Measurements from ENCODE around the gene C19orf81.

The C19orf81 gene

GRCh38 chr19:50661023-50661422 lies 11.8 kb downstream of the C19orf81 start:
- Histone ChIP-seq H3K9me3 (ENCODE audit: low read length) (peaks cover 5% of the 10 kb centered on the region; the same call in 1 of the 2 replicates), H3K27me3 (ENCODE audit: insufficient read depth, low read length) (0 out of 2 replicates have a peak, but pooled peaks cover 3% of the 10 kb centered on the region), H3K9me2 (ENCODE audit: low read depth, low read length) (no peaks in the 10 kb centered on the region), H3K27ac (ENCODE audit: low read depth, low read length, poor library complexity, severe bottlenecking) (no peak overlapping the region), H3F3A (ENCODE audit: insufficient read depth, low read length) (no peaks in the 10 kb centered on the region), H3K9ac (ENCODE audit: low read length) (no peak overlapping the region), H3K4me2 (ENCODE audit: low read length) (no peak overlapping the region), H3K36me3 (ENCODE audit: insufficient read depth, low read length) (no peaks in the 10 kb centered on the region; the same call in 1 of the 2 replicates), H3K4me3 (ENCODE audit: low read depth, low read length, poor library complexity, severe bottlenecking) (no peak overlapping the region), H3K4me1 (ENCODE audit: insufficient read depth, low read length, severe bottlenecking) (no peaks in the 10 kb centered on the region), H2AFZ (ENCODE audit: low read length) (no peak overlapping the region), H4K20me1 (ENCODE audit: insufficient read depth, low read length) (no peaks in the 10 kb centered on the region), H3K79me2 (ENCODE audit: insufficient read depth, low read length) (no peaks in the 10 kb centered on the region)
- no peak for TF ChIP-seq EZH2 (IDR thresholded peaks at IDR 0.05; ENCODE audit: borderline replicate concordance, low read length)
- no peak for TF ChIP-seq CTCF (IDR thresholded peaks at IDR 0.05; ENCODE audit: low read length)

GRCh38 chr19:50661766-50662650 lies 12.8 kb downstream of the C19orf81 start:
- no peak for TF ChIP-seq EZH2 (IDR thresholded peaks at IDR 0.05; ENCODE audit: borderline replicate concordance, low read length)
- Histone ChIP-seq H2AFZ (ENCODE audit: low read length) (no peak overlapping the region), H3K27me3 (ENCODE audit: insufficient read depth, low read length) (0 out of 2 replicates have a peak, but pooled peaks cover under 1% of the 10 kb centered on the region), H3K4me2 (ENCODE audit: low read length) (no peak overlapping the region), H3K27ac (ENCODE audit: low read depth, low read length, poor library complexity, severe bottlenecking) (no peak overlapping the region), H3K9ac (ENCODE audit: low read length) (no peak overlapping the region), H3K36me3 (ENCODE audit: insufficient read depth, low read length) (no peaks in the 10 kb centered on the region; the same call in 1 of the 2 replicates), H3K9me3 (ENCODE audit: low read length) (peaks cover 5% of the 10 kb centered on the region; the same call in 1 of the 2 replicates), H3K9me2 (ENCODE audit: low read depth, low read length) (no peaks in the 10 kb centered on the region), H4K20me1 (ENCODE audit: insufficient read depth, low read length) (no peaks in the 10 kb centered on the region), H3K79me2 (ENCODE audit: insufficient read depth, low read length) (no peaks in the 10 kb centered on the region), H3F3A (ENCODE audit: insufficient read depth, low read length) (no peaks in the 10 kb centered on the region), H3K4me1 (ENCODE audit: insufficient read depth, low read length, severe bottlenecking) (no peaks in the 10 kb centered on the region), H3K4me3 (ENCODE audit: low read depth, low read length, poor library complexity, severe bottlenecking) (no peak overlapping the region)

- no peak overlapping the region for H3K4me3 ChIP-seq (ENCODE audit: low read depth, low read length, poor library complexity, severe bottlenecking)
- no peaks in the 10 kb centered on the region for H3K79me2 ChIP-seq (ENCODE audit: insufficient read depth, low read length)
- no peaks in the 10 kb centered on the region for H4K20me1 ChIP-seq (ENCODE audit: insufficient read depth, low read length)
- no peak overlapping the region for H3K9ac ChIP-seq (ENCODE audit: low read length)
- H3K36me3 ChIP-seq (ENCODE audit: insufficient read depth, low read length) = no peaks in the 10 kb centered on the region; the same call in 1 of the 2 replicates
- H3F3A ChIP-seq (ENCODE audit: insufficient read depth, low read length) = no peaks in the 10 kb centered on the region
- H3K4me1 ChIP-seq (ENCODE audit: insufficient read depth, low read length, severe bottlenecking) = no peaks in the 10 kb centered on the region
- H2AFZ ChIP-seq (ENCODE audit: low read length) = no peak overlapping the region
- H3K9me3 ChIP-seq (ENCODE audit: low read length) = peaks cover 5% of the 10 kb centered on the region; the same call in 1 of the 2 replicates
- no peak overlapping the region for H3K4me2 ChIP-seq (ENCODE audit: low read length)
- H3K27ac ChIP-seq (ENCODE audit: low read depth, low read length, poor library complexity, severe bottlenecking) = no peak overlapping the region
- H3K9me2 ChIP-seq (ENCODE audit: low read depth, low read length) = no peaks in the 10 kb centered on the region
- no peaks in the 10 kb centered on the region for H3K27me3 ChIP-seq (ENCODE audit: insufficient read depth, low read length)
- TF ChIP-seq EZH2 (IDR thresholded peaks at IDR 0.05; ENCODE audit: borderline replicate concordance, low read length) (no peak), CTCF (IDR thresholded peaks at IDR 0.05; ENCODE audit: low read length) (no peak)
Observed at GRCh38 chr19:50662651-50663481, 13.6 kb downstream of the C19orf81 start.
